ENCODE results near the gene RAI1.

RAI1 gene

GRCh38 chr17:17789828-17790636 is 108.8 kb downstream of the RAI1 start:
- no peak for DNase-seq

- DNase-seq: no peak
Measured at GRCh38 chr17:17790637-17791464, 109.6 kb downstream of the RAI1 start.

- no peak for DNase-seq
Measured at GRCh38 chr17:17792037-17792550, 110.8 kb downstream of the RAI1 start.

GRCh38 chr17:17792551-17793377 is 111.5 kb downstream of the RAI1 start:
- DNase-seq: peak; percentile 27

- DNase-seq: no peak
Measured at GRCh38 chr17:17793378-17794214, 112.3 kb downstream of the RAI1 start.

- no peak for DNase-seq
Measured at GRCh38 chr17:17794382-17794781, 113.1 kb downstream of the RAI1 start.

DNA sequence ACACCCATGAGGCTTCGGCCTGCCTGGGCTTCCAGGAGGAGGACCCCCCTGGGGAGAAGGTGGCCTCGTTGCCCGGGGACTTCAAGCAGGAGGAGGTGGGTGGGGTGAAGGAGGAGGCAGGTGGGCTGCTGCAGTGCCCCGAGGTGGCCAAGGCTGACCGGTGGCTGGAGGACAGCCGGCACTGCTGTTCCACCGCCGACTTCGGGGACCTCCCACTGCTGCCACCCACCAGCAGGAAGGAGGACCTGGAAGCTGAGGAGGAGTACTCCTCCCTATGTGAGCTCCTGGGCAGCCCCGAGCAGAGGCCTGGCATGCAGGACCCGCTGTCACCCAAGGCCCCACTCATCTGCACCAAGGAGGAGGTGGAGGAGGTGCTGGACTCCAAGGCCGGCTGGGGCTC is 114.0 kb downstream of the RAI1 start:
- DNase-seq: no peak

GRCh38 chr17:17795946-17796786 is 114.9 kb downstream of the RAI1 start:
- DNase-seq: no peak

- no peak for DNase-seq
Measured at GRCh38 chr17:17796787-17797061, 115.5 kb downstream of the RAI1 start.

- no peak for DNase-seq
Measured at GRCh38 chr17:17797119-17797809, 116.0 kb downstream of the RAI1 start.

DNA sequence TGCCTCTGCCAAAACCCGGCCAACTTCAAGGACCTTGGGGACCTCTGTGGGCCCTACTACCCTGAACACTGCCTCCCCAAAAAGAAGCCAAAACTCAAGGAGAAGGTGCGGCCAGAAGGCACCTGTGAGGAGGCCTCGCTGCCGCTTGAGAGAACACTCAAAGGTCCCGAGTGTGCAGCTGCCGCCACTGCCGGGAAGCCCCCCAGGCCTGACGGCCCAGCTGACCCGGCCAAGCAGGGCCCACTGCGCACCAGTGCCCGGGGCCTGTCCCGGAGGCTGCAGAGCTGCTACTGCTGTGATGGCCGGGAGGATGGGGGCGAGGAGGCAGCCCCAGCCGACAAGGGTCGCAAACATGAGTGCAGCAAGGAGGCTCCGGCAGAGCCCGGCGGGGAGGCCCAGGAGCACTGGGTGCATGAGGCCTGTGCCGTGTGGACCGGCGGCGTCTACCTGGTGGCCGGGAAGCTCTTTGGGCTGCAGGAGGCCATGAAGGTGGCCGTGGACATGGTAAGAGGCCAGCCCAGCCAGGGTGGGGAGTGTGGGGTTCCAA is 116.8 kb downstream of the RAI1 start:
- DNase-seq: no peak

DNA sequence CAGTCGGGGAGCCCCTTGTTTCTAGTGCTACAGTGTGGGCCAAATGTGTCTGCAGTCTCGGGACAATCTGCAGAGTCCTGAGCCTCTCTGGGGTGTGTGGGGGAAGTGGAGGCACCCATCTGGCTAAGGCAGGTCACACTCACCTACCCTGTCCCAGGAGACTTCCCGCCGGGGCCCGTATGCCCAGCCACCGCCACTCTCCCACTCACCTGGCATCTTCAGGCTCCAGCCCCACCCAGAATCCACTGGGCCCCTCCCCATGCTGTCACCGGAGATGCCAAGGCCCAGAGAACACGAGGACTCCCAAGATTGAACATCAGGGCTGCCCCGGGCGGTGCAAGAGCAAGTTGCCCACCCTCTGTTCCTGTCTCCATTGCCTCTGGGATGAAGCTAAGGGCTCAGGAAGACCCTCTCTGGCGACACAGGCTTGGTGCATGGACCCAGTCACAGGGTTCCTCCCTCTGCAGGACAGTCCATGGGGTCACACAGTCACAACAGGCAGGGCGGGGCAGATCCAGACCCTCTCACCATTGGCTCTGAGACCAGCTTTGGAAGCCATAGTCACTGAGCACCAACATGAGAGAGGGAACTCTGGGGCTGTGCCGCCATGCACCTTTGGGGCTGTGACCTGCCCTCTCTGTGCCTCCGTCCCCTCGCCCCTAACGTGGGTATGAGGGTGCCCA is 117.5 kb downstream of the RAI1 start:
- DNase-seq: no peak

DNA sequence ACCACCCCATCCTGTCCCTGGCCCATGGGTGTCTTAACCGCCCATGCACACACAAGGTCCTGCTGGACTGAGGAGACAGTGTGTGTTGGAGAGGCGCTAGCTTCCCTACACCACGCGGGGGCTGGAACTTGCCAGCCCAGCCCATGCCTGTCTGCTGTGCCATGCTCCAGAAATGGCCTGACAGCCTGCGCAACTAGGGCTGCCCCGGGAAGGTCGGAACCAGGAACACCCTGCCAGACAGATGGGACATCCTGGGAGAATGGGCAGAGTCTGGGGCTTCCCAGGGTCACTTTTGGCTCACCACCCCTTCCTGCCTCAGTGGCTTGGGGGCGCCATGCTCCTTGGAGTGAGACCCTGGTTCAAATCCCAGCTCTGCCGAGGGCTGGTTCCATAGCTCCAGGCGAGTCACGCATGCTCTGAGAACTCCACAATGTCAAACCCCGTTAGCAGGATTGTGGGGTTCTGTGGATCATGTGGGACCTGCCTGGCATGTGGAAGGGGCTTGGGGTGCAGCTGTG is 119.3 kb downstream of the RAI1 start:
- no peak for DNase-seq

- no peak for DNase-seq
Measured at GRCh38 chr17:17801800-17802481, 120.7 kb downstream of the RAI1 start.

DNA sequence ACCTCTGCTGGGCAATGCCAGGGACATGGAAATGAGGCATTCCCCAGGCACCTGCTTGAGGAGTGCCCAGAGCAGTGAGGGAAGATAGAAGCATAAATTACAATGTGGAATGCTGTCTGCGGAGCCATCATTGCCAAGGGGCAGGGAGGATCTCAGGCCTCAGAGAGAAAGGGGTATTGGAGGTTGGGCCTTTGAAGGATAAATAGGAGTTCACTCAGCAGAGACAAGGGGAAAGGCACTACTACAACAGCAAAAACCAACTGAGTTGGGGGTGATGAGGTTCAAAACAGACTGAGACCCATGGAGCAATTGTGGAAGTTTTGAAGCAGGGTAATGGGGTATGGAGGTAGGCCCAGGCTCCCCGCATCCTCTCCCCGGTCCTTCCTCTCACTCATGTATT is 122.7 kb downstream of the RAI1 start:
- no peak for DNase-seq

DNA sequence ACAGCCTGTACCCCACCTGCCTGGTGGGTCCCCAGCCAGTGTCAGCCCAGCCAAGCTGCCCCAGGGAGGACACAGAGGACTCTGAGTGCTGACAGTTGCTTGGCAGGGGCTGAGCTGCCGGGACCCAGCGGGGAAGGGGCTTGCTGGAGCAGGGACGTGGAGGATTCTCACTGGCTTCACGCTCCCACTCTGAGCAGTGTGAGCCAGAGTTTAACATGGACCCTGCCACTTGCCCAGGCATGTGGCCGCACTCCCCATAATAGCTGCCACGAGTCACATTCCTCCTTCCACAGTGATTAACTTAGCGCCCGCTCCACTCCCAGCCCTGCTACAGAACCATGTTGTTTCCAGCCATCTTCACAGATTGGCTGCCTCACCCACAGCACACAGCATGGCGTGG is 124.3 kb downstream of the RAI1 start:
- DNase-seq: no peak

DNA sequence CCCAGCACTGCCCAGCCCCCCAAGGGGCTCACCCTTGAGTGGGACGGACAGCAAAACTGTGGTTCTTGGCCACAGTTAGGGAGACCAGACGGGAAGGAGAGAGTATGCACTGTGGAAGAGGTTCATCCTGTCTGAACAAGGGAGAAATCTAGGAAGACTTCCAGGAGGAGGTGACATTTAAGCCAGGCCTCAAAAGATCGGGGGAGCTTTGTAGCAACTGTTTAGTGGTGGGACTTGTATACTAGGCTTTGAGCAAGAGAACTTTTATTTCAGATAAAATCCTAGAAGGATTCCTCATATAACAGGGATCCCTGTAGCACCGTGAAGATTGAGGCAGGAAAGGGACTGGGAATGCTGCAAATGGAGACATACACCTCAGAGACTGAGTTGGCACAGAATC is 124.8 kb downstream of the RAI1 start:
- no peak for DNase-seq

GRCh38 chr17:17806611-17807274 is 125.5 kb downstream of the RAI1 start:
- no peak for DNase-seq

Data from stimulated activated CD4-positive, alpha-beta T cell treated with anti-CD3 and anti-CD28 coated beads, Interleukin-4, amount 100 ng/mL, for 1 hour (primary cell).